ENCODE results near the gene ZDHHC23.

Gene ZDHHC23

DNA sequence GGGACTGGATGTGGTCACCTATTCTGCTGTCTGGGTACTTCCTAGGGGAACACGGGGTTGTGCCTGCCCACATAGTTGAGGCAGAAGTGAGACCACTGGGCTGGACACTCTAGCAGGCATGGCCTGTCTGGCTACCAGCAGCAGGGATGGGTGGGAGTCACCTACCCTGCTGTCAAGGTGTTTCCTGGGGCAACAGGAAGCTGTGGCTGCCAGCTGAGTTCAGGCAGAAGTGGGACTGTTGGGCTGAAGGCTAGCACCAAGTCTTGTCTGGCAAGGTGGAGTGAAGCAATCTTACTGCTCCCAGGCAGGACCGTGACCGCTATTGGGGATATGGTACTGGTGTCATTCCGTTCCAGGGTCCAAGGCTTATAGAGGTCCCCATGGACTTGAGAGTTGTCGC, 20.3 kb upstream of the ZDHHC23 start:
- Histone ChIP-seq H4K20me1 (ENCODE audit: insufficient read depth, low read length) (no peaks in the 10 kb centered on the region), H3K9me3 (ENCODE audit: insufficient read depth, low read length) (no peaks in the 10 kb centered on the region), H3K79me2 (ENCODE audit: low read length) (no peaks in the 10 kb centered on the region), H3K4me3 (ENCODE audit: low read length) (no peak overlapping the region), H3K36me3 (replicated peaks; ENCODE audit: low read depth, low read length) (no peaks in the 10 kb centered on the region), H3K27me3 (ENCODE audit: low read depth, low read length) (no peaks in the 10 kb centered on the region), H3K27ac (ENCODE audit: low read length) (no peak overlapping the region), H3K9ac (ENCODE audit: low read length) (no peak overlapping the region), H3K4me2 (ENCODE audit: low read length) (no peak overlapping the region), H2AFZ (ENCODE audit: low read depth, low read length) (no peak overlapping the region), H3K4me1 (ENCODE audit: low read length) (no peaks in the 10 kb centered on the region)
- TF ChIP-seq EZH2phosphoT487 (IDR thresholded peaks at IDR 0.05; ENCODE audit: low read depth), result no peak
- TF ChIP-seq, protein P1, sequence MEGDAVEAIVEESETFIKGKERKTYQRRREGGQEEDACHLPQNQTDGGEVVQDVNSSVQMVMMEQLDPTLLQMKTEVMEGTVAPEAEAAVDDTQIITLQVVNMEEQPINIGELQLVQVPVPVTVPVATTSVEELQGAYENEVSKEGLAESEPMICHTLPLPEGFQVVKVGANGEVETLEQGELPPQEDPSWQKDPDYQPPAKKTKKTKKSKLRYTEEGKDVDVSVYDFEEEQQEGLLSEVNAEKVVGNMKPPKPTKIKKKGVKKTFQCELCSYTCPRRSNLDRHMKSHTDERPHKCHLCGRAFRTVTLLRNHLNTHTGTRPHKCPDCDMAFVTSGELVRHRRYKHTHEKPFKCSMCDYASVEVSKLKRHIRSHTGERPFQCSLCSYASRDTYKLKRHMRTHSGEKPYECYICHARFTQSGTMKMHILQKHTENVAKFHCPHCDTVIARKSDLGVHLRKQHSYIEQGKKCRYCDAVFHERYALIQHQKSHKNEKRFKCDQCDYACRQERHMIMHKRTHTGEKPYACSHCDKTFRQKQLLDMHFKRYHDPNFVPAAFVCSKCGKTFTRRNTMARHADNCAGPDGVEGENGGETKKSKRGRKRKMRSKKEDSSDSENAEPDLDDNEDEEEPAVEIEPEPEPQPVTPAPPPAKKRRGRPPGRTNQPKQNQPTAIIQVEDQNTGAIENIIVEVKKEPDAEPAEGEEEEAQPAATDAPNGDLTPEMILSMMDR (IDR thresholded peaks at IDR 0.05; ENCODE audit: low read depth, low read length), result no peak

DNA sequence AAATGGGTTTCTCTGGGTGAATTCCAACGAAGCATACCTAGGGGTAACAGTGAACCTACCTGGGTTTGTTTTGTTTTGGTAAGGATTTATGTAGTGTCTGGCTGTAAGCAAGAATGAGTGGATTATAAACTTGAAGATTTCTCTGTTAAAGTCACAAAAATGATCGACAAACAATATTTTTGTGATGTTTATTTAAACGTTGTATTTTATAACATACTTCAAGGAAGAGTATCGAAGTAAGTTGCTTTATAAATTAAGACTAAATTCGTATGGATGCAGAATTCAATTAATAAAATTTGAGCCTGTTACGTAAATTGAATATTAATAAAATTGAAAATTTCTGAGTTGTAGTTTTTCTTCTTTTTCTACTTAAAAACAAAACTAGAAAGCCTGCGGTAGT, 982 bp upstream of the ZDHHC23 start:
- H3K9ac ChIP-seq (ENCODE audit: low read length), result peak overlapping the region; percentile 66
- peak overlapping the region; percentile 85 for H3K4me2 ChIP-seq (ENCODE audit: low read length)
- H3K36me3 ChIP-seq (replicated peaks; ENCODE audit: low read depth, low read length), result no peaks in the 10 kb centered on the region
- 0 out of 2 replicates have a peak, but pooled peaks cover 2% of the 10 kb centered on the region for H3K27me3 ChIP-seq (ENCODE audit: low read depth, low read length)
- no peaks in the 10 kb centered on the region for H3K9me3 ChIP-seq (ENCODE audit: insufficient read depth, low read length)
- H3K4me1 ChIP-seq (ENCODE audit: low read length), result peaks cover 18% of the 10 kb centered on the region
- peak overlapping the region; percentile 6; the same call in 1 of the 2 replicates for H3K27ac ChIP-seq (ENCODE audit: low read length)
- H2AFZ ChIP-seq (ENCODE audit: low read depth, low read length), result peak overlapping the region; percentile 83
- H4K20me1 ChIP-seq (ENCODE audit: insufficient read depth, low read length), result no peaks in the 10 kb centered on the region
- TF ChIP-seq, protein P1 (IDR thresholded peaks at IDR 0.05; ENCODE audit: low read depth, low read length), result no peak
- TF ChIP-seq EZH2phosphoT487 (IDR thresholded peaks at IDR 0.05; ENCODE audit: low read depth), result no peak
- H3K79me2 ChIP-seq (ENCODE audit: low read length), result no peaks in the 10 kb centered on the region
- peak overlapping the region; percentile 96 for H3K4me3 ChIP-seq (ENCODE audit: low read length)

DNA sequence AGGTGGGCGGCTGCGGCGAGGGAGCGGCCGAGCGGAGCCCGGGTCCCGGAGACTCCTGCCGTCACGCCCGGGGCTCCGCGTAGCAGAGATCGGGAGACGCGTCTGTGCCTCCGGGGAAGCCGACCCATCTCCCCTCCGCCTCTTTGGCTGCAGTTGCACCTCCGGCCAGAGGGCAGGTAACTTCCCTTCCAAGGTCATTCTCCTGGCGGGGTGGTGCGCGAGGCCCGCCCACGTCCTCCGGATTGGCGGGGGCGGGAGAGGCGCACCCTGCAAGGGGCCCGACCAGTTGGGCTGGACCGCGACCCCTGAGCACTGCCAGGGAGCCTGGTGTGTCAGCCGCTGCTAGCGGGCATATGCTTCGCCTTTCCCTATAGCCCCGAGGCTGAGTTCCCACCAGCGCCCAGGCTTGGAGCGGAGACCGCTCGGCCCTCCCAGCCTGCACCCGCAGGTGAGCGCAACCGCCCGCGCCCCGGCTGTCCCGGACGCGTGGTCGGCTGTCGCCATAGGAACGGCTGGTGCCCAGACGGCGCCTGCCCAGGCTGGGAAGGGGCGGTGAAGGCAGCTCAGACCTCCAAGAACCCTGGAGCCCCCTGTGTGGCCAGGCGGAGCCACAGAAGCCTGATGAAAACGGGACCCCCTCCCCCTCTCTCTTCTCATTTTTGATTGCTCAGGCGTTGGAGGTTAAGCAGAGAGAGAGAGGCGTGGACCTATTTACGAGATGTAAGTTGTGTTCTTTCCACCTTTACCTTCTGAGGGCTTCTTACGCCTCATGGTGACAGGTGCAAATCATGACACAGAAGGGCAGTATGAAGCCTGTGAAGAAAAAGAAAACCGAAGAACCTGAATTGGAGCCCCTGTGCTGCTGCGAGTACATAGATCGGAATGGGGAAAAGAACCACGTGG, 453 bp downstream of the ZDHHC23 start:
- no peaks in the 10 kb centered on the region for H3K79me2 ChIP-seq (ENCODE audit: low read length)
- H3K9me3 ChIP-seq (ENCODE audit: insufficient read depth, low read length), result no peaks in the 10 kb centered on the region
- H3K9ac ChIP-seq (ENCODE audit: low read length), result peak overlapping the region; percentile 73
- peak overlapping the region; percentile 73 for H3K4me2 ChIP-seq (ENCODE audit: low read length)
- H4K20me1 ChIP-seq (ENCODE audit: insufficient read depth, low read length), result no peaks in the 10 kb centered on the region
- peaks cover 4% of the 10 kb centered on the region for H3K36me3 ChIP-seq (replicated peaks; ENCODE audit: low read depth, low read length)
- H2AFZ ChIP-seq (ENCODE audit: low read depth, low read length), result peak overlapping the region; percentile 86; the same call in 1 of the 2 replicates
- peak overlapping the region; percentile 96 for H3K4me3 ChIP-seq (ENCODE audit: low read length)
- H3K27me3 ChIP-seq (ENCODE audit: low read depth, low read length), result no peaks in the 10 kb centered on the region
- peaks cover 18% of the 10 kb centered on the region for H3K4me1 ChIP-seq (ENCODE audit: low read length)
- H3K27ac ChIP-seq (ENCODE audit: low read length), result no peak overlapping the region
- TF ChIP-seq EZH2phosphoT487 (IDR thresholded peaks at IDR 0.05; ENCODE audit: low read depth), result no peak
- TF ChIP-seq, protein P1 (IDR thresholded peaks at IDR 0.05; ENCODE audit: low read depth, low read length), result no peak

DNA sequence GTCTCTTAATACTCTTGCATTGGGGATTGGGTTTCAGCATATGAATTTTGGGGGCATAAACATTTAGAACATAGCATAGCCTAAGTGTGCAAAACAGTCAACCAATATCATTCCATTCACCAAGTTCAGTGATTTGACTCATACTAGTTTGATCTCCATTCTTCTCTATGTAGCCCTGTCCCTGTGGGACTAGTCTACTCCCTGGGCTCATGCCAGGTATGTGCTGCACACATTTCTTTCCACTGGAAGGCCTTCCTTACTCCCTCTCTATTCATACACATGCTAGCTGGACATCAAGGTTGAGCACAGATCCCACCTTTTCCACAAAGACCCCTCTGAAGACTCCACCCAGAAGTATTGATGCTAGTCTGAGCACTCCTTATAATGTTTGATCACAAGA, 5.1 kb downstream of the ZDHHC23 start:
- H3K4me2 ChIP-seq (ENCODE audit: low read length), result no peak overlapping the region
- H2AFZ ChIP-seq (ENCODE audit: low read depth, low read length), result no peak overlapping the region
- H3K79me2 ChIP-seq (ENCODE audit: low read length), result no peaks in the 10 kb centered on the region
- peaks cover 9% of the 10 kb centered on the region for H3K36me3 ChIP-seq (replicated peaks; ENCODE audit: low read depth, low read length)
- no peak overlapping the region for H3K4me3 ChIP-seq (ENCODE audit: low read length)
- no peaks in the 10 kb centered on the region for H3K9me3 ChIP-seq (ENCODE audit: insufficient read depth, low read length)
- no peaks in the 10 kb centered on the region for H4K20me1 ChIP-seq (ENCODE audit: insufficient read depth, low read length)
- H3K27ac ChIP-seq (ENCODE audit: low read length), result no peak overlapping the region
- no peak overlapping the region for H3K9ac ChIP-seq (ENCODE audit: low read length)
- H3K27me3 ChIP-seq (ENCODE audit: low read depth, low read length), result no peaks in the 10 kb centered on the region
- peaks cover 6% of the 10 kb centered on the region; the same call in 1 of the 2 replicates for H3K4me1 ChIP-seq (ENCODE audit: low read length)
- TF ChIP-seq, protein P1 (IDR thresholded peaks at IDR 0.05; ENCODE audit: low read depth, low read length), result no peak
- no peak for TF ChIP-seq EZH2phosphoT487 (IDR thresholded peaks at IDR 0.05; ENCODE audit: low read depth)
